ENCODE results near the gene CLDN24.

DNA sequence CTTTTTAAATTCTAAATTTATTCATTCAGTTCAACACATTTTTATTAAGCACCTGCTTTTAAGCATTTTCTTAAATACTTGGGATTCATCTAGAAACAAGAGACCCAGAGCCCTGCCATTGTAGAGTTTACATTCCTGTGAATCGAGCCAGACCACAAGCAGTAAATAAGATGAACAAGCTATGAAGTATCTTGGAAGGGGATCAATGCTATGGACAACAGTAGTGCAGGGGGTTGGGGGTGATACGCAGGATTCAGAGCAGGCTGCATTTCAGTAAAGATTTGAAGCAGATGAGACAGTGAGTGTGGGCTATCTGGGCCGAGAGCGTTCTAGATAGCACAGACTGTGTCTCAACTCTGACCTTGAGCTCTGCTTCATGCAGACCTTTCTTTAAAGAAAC is 37.3 kb downstream of the CLDN24 start:
- TF ChIP-seq REST (IDR thresholded peaks at IDR 0.05; ENCODE audit: low read depth): no peak
- no peak for TF ChIP-seq EGR1 (IDR thresholded peaks at IDR 0.05)
- TF ChIP-seq, protein P1, sequence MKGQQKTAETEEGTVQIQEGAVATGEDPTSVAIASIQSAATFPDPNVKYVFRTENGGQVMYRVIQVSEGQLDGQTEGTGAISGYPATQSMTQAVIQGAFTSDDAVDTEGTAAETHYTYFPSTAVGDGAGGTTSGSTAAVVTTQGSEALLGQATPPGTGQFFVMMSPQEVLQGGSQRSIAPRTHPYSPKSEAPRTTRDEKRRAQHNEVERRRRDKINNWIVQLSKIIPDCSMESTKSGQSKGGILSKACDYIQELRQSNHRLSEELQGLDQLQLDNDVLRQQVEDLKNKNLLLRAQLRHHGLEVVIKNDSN (IDR thresholded peaks at IDR 0.05): no peak
- TF ChIP-seq TEAD4 (IDR thresholded peaks at IDR 0.05): no peak
- TF ChIP-seq EP300 (IDR thresholded peaks at IDR 0.05; ENCODE audit: borderline replicate concordance): no peak
- no peak for TF ChIP-seq TCF12 (IDR thresholded peaks at IDR 0.05; ENCODE audit: low read depth)
